H9 (cell line): Measurements from ENCODE around the gene OPRL1. TPM values are rescaled to one million over a fixed set of nuclear protein-coding genes. Genes with fewer than 3 reads are reported as not detected.

Experiments used
- DNase-seq: peaks from one replicate; pipeline ENCODE4 v3.0.0-alpha.2; 2017
- H2AFZ ChIP-seq: one replicate; pipeline ENCODE4 v1.6.1; 2013; ENCODE audit warnings: mild to moderate bottlenecking, low read length, control low read depth, moderate library complexity
- H2AK5ac ChIP-seq: 2 replicates; pipeline ENCODE4 v1.6.1; 2013; ENCODE audit warnings: low read length, control low read depth, mixed read lengths; ENCODE audit not compliant: insufficient read length
- H2BK120ac ChIP-seq: one replicate; pipeline ENCODE4 v1.6.1; 2013; ENCODE audit warnings: low read depth, mild to moderate bottlenecking, low read length, control low read depth, inconsistent platforms; ENCODE audit not compliant: poor library complexity, severe bottlenecking
- H2BK12ac ChIP-seq: 2 replicates; pipeline ENCODE4 v1.6.1; 2013; ENCODE audit warnings: low read length, control low read depth, mixed read lengths, low read depth; ENCODE audit not compliant: insufficient read length
- H2BK15ac ChIP-seq: 2 replicates; pipeline ENCODE4 v1.6.1; 2013; ENCODE audit warnings: low read depth, low read length, control low read depth
- H2BK20ac ChIP-seq: one replicate; pipeline ENCODE4 v1.6.1; 2013; ENCODE audit warnings: low read depth, mild to moderate bottlenecking, low read length, control low read depth, inconsistent platforms; ENCODE audit not compliant: poor library complexity, severe bottlenecking
- H2BK5ac ChIP-seq: 2 replicates; pipeline ENCODE4 v1.6.1; 2013; ENCODE audit warnings: low read length, control low read depth, mixed read lengths; ENCODE audit not compliant: insufficient read length
- H3K14ac ChIP-seq: 2 replicates; pipeline ENCODE4 v1.6.1; 2013; ENCODE audit warnings: low read length, control low read depth; ENCODE audit not compliant: insufficient read depth
- H3K18ac ChIP-seq: 2 replicates; pipeline ENCODE4 v1.6.1; 2013; ENCODE audit warnings: low read depth, mild to moderate bottlenecking, mixed read lengths, low read length, control low read depth; ENCODE audit not compliant: insufficient read length
- H3K23ac ChIP-seq: 2 replicates; pipeline ENCODE4 v1.6.1; 2013; ENCODE audit warnings: low read length, control low read depth, mixed read lengths, low read depth; ENCODE audit not compliant: insufficient read length
- H3K23me2 ChIP-seq: 2 replicates; pipeline ENCODE4 v1.6.1; 2013; ENCODE audit warnings: low read depth, mild to moderate bottlenecking, mixed read lengths, low read length, control low read depth; ENCODE audit not compliant: insufficient read length, poor library complexity, severe bottlenecking
- H3K27ac ChIP-seq: 2 replicates; pipeline ENCODE4 v1.5.1; 2013; ENCODE audit warnings: low read length, control low read depth, mixed read lengths, low read depth; ENCODE audit not compliant: insufficient read length
- H3K27me3 ChIP-seq: 2 replicates; pipeline ENCODE4 v1.6.1; 2013; ENCODE audit warnings: low read length, control low read depth, inconsistent platforms; ENCODE audit not compliant: insufficient read depth
- H3K4ac ChIP-seq: 2 replicates; pipeline ENCODE4 v1.6.1; 2013; ENCODE audit warnings: low read depth, mild to moderate bottlenecking, control low read depth, inconsistent platforms, low read length, moderate library complexity
- H3K4me1 ChIP-seq: 2 replicates; pipeline ENCODE4 v1.6.1; 2013; ENCODE audit warnings: low read length, control low read depth, inconsistent platforms; ENCODE audit not compliant: insufficient read depth
- H3K4me2 ChIP-seq: 2 replicates; pipeline ENCODE4 v1.6.1; 2013; ENCODE audit warnings: low read length, control low read depth, mixed read lengths; ENCODE audit not compliant: insufficient read length, insufficient read depth
- H3K56ac ChIP-seq: 2 replicates; pipeline ENCODE4 v1.6.1; 2013; ENCODE audit warnings: low read depth, mild to moderate bottlenecking, mixed read lengths, low read length, control low read depth; ENCODE audit not compliant: insufficient read length
- H3K79me1 ChIP-seq: 2 replicates; pipeline ENCODE4 v1.6.1; 2013; ENCODE audit warnings: low read depth, mild to moderate bottlenecking, moderate library complexity, low read length, control low read depth, inconsistent platforms; ENCODE audit not compliant: insufficient read depth, poor library complexity, severe bottlenecking
- H3K79me2 ChIP-seq: 2 replicates; pipeline ENCODE4 v1.6.1; 2013; ENCODE audit warnings: low read length, control low read depth, inconsistent platforms; ENCODE audit not compliant: insufficient read depth
- H3K9ac ChIP-seq: 2 replicates; pipeline ENCODE4 v1.6.1; 2013; ENCODE audit warnings: low read length, control low read depth, mixed read lengths; ENCODE audit not compliant: insufficient read length; ENCODE audit errors: extremely low read depth
- H3K9me3 ChIP-seq: one replicate; pipeline ENCODE4 v1.6.1; 2013; ENCODE audit warnings: low read depth, low read length, inconsistent platforms; ENCODE audit not compliant: control insufficient read depth
- H3T11ph ChIP-seq: one replicate; pipeline ENCODE4 v1.6.1; 2013; ENCODE audit warnings: mild to moderate bottlenecking, low read length, control low read depth, inconsistent platforms
- H4K20me1 ChIP-seq: one replicate; pipeline ENCODE4 v1.6.1; 2013; ENCODE audit not compliant: control insufficient read depth, insufficient read length, insufficient read depth
- H4K5ac ChIP-seq: 2 replicates; pipeline ENCODE4 v1.6.1; 2013; ENCODE audit warnings: low read depth, mild to moderate bottlenecking, mixed read lengths, low read length, control low read depth; ENCODE audit not compliant: insufficient read length
- H4K8ac ChIP-seq: replicated peaks from 2 replicates; pipeline ENCODE4 v1.6.1; 2013; ENCODE audit warnings: low read length, control low read depth, mixed read lengths, low read depth; ENCODE audit not compliant: insufficient read length
- H4K91ac ChIP-seq: 2 replicates; pipeline ENCODE4 v1.6.1; 2013; ENCODE audit warnings: low read depth, mild to moderate bottlenecking, moderate library complexity, mixed read lengths, low read length, control low read depth; ENCODE audit not compliant: insufficient read length
- H3K27ac Mint-ChIP-seq, 3 experiments: 2 replicates in 2 of 3; 3 replicates in 1 of 3; pipeline ENCODE4 v1.8.0; 2020 to 2021; ENCODE audit warnings: mixed read lengths in 3 of 3, mild to moderate bottlenecking in 1 of 3, moderate library complexity in 1 of 3
- H3K27me3 Mint-ChIP-seq: 2 replicates; pipeline ENCODE4 v1.8.0; 2021; ENCODE audit warnings: low read depth, mild to moderate bottlenecking, moderate library complexity, mixed read lengths
- H3K36me3 Mint-ChIP-seq, 3 experiments: 2 replicates in 2 of 3; 3 replicates in 1 of 3; pipeline ENCODE4 v1.8.0; 2020 to 2021; ENCODE audit warnings: low read depth in 3 of 3, mixed read lengths in 3 of 3; ENCODE audit not compliant: insufficient read depth in 1 of 3
- H3K4me1 Mint-ChIP-seq, 2 experiments: 2 replicates each; pipeline ENCODE4 v1.8.0; 2020; ENCODE audit warnings: mixed read lengths in 2 of 2
- H3K4me3 Mint-ChIP-seq, 2 experiments: 2 replicates in 1 of 2; 3 replicates in 1 of 2; pipeline ENCODE4 v1.8.0; 2020 to 2021; ENCODE audit warnings: mild to moderate bottlenecking in 2 of 2, mixed read lengths in 2 of 2, moderate library complexity in 1 of 2
- H3K9me3 Mint-ChIP-seq, 2 experiments: 2 replicates in 1 of 2; 3 replicates in 1 of 2; pipeline ENCODE4 v1.8.0; 2020; ENCODE audit warnings: mild to moderate bottlenecking in 2 of 2, mixed read lengths in 2 of 2, moderate library complexity in 1 of 2
- CTCF ChIP-seq: fragments of 200-600 bp; sonication (generic); conservative IDR thresholded peaks from 3 replicates; pipeline ENCODE4 v1.8.0; 2021; ENCODE audit warnings: antibody characterized with exemption, mild to moderate bottlenecking
- WGBS: extraction: QIAGEN DNeasy Blood & Tissue Kit; methylation state at CpG from one replicate; pipeline ENCODE4 v1.1.7; 2013; ENCODE audit warnings: missing lambda C conversion rate, low lambda C conversion rate, mixed read lengths; ENCODE audit not compliant: insufficient read length; ENCODE audit errors: extremely low coverage; 5-methylcytosine and 5-hydroxymethylcytosine counted together
- total RNA-seq: library from RNA; stranded (reverse); gene quantifications from 2 replicates; pipeline ENCODE4 v1.2.1, GENCODE V29; 2021

OPRL1 gene
- total RNA-seq, 1 experiment from 2014 or later, result 0.90 TPM

- Histone ChIP-seq H3K4me2 (no peak overlapping the region), H3K23me2 (no peaks in the 10 kb centered on the region), H3K27me3 (peaks cover 3% of the 10 kb centered on the region; the same call in 1 of the 2 replicates), H4K5ac (no peak overlapping the region), H3K9ac (no peak overlapping the region), H2AK5ac (no peak overlapping the region), H3K14ac (no peak overlapping the region), H2BK5ac (no peak overlapping the region), H2BK15ac (no peak overlapping the region), H2BK120ac (no peak overlapping the region), H3K27ac (no peak overlapping the region), H4K8ac (no peak overlapping the region), H3K9me3 (no peaks in the 10 kb centered on the region), H3K4me1 (no peaks in the 10 kb centered on the region), H3K23ac (no peak overlapping the region), H2BK12ac (no peak overlapping the region), H2AFZ (no peak overlapping the region), H3T11ph (no peak overlapping the region), H2BK20ac (no peak overlapping the region), H4K20me1 (no peaks in the 10 kb centered on the region), H3K56ac (no peak overlapping the region), H4K91ac (no peak overlapping the region), H3K79me1 (no peaks in the 10 kb centered on the region), H3K79me2 (no peaks in the 10 kb centered on the region), H3K4ac (no peak overlapping the region), H3K18ac (no peak overlapping the region)
- peaks cover 46% of the 10 kb centered on the region for H3K27me3 Mint-ChIP-seq
- peaks cover 2 to 5% (median 2%) of the 10 kb centered on the region in 3 experiments; a peak in 5 of 7 replicates for H3K36me3 Mint-ChIP-seq
- peaks cover 9 to 10% of the 10 kb centered on the region in 2 experiments; a peak in 3 of 4 replicates for H3K4me1 Mint-ChIP-seq
- TF ChIP-seq CTCF, result no peak
- WGBS, result no CpG with 5 or more reads among the region's 21 CpGs
- no peak for DNase-seq
- peaks cover 5% of the 10 kb centered on the region in 2 experiments for H3K9me3 Mint-ChIP-seq
- H3K27ac Mint-ChIP-seq, result no peak overlapping the region
- H3K4me3 Mint-ChIP-seq, result no peak overlapping the region
These were observed 19.4 kb downstream of the OPRL1 start for GRCh38 chr20:64099086-64099786.
